ENCODE results near the gene CHGA. TPM values are rescaled to one million over a fixed set of nuclear protein-coding genes. Genes with fewer than 3 reads are reported as not detected.

CHGA gene
- total RNA-seq, 1 experiment from 2014 or later: not detected

DNA sequence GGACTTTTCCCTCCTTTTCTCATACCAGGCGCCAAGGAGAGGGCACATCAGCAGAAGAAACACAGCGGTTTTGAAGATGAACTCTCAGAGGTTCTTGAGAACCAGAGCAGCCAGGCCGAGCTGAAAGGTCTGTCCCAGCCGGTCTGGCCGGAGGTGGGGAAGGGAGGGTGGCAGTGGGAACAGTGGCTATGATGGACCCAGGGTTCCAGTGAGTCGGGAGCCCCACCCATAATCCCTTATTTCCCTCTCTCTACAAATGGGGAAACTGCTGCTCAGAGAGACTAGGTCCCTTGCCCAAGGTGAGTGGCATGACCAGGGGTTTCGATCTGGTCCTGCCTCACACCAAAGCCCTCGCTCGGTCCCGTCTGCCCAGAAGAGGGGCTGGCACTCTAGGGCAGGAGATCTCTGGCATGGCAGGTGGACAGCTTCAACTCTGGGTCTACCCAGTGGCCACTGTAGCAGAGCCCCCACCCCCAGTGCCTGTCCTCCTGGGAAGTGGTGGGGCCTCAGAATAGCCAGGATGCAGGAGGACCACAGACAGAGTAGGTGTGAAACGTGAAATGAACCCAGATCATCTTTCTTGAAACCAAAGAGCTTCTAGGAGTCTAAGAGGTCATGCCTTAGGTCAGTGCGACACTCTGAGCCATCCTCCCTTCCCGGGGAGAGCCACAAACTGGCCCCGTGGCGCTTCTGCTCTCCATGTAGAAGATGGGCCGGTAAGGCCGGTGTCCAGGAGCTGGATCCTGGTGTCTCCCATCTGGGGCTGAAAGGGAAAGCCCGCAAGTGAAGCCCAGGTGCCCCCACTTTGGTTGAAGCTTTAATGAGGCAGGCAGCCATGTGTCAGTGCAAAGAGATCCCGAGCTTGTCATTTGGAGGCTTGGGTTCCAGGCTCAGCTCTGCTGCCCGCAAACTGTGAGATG is 7.0 kb downstream of the CHGA start:
- H3K4me2 ChIP-seq (ENCODE audit: low read length): no peak overlapping the region
- ChIA-PET CTCF (no interaction called here), POLR2A (no interaction called here), RAD21 (ENCODE audit: low non-redundant PET in 1 of 2, low total read pairs in 2 of 2, uncharacterized antibody in 2 of 2, unreplicated experiment in 2 of 2) (no interaction called here)
- H3K9me3 ChIP-seq (ENCODE audit: control insufficient read depth in 1 of 2, insufficient read depth in 1 of 2, low read depth in 1 of 2, low read length in 2 of 2): no peaks in the 10 kb centered on the region
- no peak overlapping the region for H3K27ac ChIP-seq (ENCODE audit: low read depth, low read length)
- no peak for DNase-seq (ENCODE audit: low read depth, low spot score)
- no peaks in the 10 kb centered on the region for H3K79me2 ChIP-seq (ENCODE audit: insufficient read depth, low read length)
- no peaks in the 10 kb centered on the region for H4K20me1 ChIP-seq (ENCODE audit: insufficient read depth)
- intact Hi-C loops (cut with micrococcal nuclease): no loop called here
- no peak overlapping the region for H2AFZ ChIP-seq (ENCODE audit: low read depth, low read length, poor library complexity, severe bottlenecking)
- BruUV-seq (replicated peaks): no TSS peak
- ATAC-seq: no peak
- H3K9me2 ChIP-seq (ENCODE audit: insufficient read depth): no peaks in the 10 kb centered on the region
- peaks cover 5% of the 10 kb centered on the region; the same call in 1 of the 2 replicates for H3K27me3 ChIP-seq (ENCODE audit: insufficient read depth, low read length)
- no peak overlapping the region for H3K4me3 ChIP-seq (replicated peaks in 1 of 2; ENCODE audit: low read depth in 1 of 2, low read length in 2 of 2)
- TF ChIP-seq REST (IDR thresholded peaks at IDR 0.05; ENCODE audit: low read depth) (no peak), TCF7L2 (IDR thresholded peaks at IDR 0.05; ENCODE audit: borderline replicate concordance, extremely low read depth, insufficient read depth, insufficient read length) (no peak), YY1 (IDR thresholded peaks at IDR 0.05; ENCODE audit: extremely low read depth, insufficient replicate concordance, low read depth, low read length) (no peak), SIN3A (IDR thresholded peaks at IDR 0.05; ENCODE audit: low read depth) (no peak), CBX3 (IDR thresholded peaks at IDR 0.05; ENCODE audit: low read depth) (no peak), MAX (IDR thresholded peaks at IDR 0.05) (no peak), SRF (IDR thresholded peaks at IDR 0.05; ENCODE audit: low read depth) (no peak), ZNF274 (IDR thresholded peaks at IDR 0.05; ENCODE audit: low read depth, low read length) (no peak), SP1 (IDR thresholded peaks at IDR 0.05; ENCODE audit: low read depth) (no peak), EZH2 (IDR thresholded peaks at IDR 0.05) (no peak), CEBPB (IDR thresholded peaks at IDR 0.05; ENCODE audit: low read depth) (no peak), ZBTB33 (IDR thresholded peaks at IDR 0.05; ENCODE audit: extremely low read depth, insufficient replicate concordance, low read length) (no peak), POLR2AphosphoS5 (IDR thresholded peaks at IDR 0.05; ENCODE audit: low read depth, low read length) (no peak), JUND (IDR thresholded peaks at IDR 0.05) (no peak)
- TF ChIP-seq, protein P1, sequence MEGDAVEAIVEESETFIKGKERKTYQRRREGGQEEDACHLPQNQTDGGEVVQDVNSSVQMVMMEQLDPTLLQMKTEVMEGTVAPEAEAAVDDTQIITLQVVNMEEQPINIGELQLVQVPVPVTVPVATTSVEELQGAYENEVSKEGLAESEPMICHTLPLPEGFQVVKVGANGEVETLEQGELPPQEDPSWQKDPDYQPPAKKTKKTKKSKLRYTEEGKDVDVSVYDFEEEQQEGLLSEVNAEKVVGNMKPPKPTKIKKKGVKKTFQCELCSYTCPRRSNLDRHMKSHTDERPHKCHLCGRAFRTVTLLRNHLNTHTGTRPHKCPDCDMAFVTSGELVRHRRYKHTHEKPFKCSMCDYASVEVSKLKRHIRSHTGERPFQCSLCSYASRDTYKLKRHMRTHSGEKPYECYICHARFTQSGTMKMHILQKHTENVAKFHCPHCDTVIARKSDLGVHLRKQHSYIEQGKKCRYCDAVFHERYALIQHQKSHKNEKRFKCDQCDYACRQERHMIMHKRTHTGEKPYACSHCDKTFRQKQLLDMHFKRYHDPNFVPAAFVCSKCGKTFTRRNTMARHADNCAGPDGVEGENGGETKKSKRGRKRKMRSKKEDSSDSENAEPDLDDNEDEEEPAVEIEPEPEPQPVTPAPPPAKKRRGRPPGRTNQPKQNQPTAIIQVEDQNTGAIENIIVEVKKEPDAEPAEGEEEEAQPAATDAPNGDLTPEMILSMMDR (IDR thresholded peaks at IDR 0.05 in 2 of 3, conservative IDR thresholded peaks at IDR 0.05 in 1 of 3; ENCODE audit: borderline replicate concordance in 1 of 3, insufficient read depth in 1 of 3, low read depth in 2 of 3, low read length in 2 of 3): no peak
- no peaks in the 10 kb centered on the region for H3K4me1 ChIP-seq (ENCODE audit: control insufficient read depth in 1 of 2, insufficient read depth in 2 of 2, low read length in 2 of 2)
- H3K9ac ChIP-seq (ENCODE audit: low read length): no peak overlapping the region
- no peaks in the 10 kb centered on the region for H3K36me3 ChIP-seq (ENCODE audit: control insufficient read depth in 1 of 2, insufficient read depth in 2 of 2, low read length in 2 of 2)

Measured in HCT116 (cell line).